ENCODE results near the gene SPIN1. TPM values are rescaled to one million over a fixed set of nuclear protein-coding genes. Genes with fewer than 3 reads are reported as not detected.
A peak's percentile ranks its signal among the peaks of the same experiment; 100 is the strongest.

The SPIN1 gene
- total RNA-seq, 1 experiment from 2014 or later: 105 TPM

DNA sequence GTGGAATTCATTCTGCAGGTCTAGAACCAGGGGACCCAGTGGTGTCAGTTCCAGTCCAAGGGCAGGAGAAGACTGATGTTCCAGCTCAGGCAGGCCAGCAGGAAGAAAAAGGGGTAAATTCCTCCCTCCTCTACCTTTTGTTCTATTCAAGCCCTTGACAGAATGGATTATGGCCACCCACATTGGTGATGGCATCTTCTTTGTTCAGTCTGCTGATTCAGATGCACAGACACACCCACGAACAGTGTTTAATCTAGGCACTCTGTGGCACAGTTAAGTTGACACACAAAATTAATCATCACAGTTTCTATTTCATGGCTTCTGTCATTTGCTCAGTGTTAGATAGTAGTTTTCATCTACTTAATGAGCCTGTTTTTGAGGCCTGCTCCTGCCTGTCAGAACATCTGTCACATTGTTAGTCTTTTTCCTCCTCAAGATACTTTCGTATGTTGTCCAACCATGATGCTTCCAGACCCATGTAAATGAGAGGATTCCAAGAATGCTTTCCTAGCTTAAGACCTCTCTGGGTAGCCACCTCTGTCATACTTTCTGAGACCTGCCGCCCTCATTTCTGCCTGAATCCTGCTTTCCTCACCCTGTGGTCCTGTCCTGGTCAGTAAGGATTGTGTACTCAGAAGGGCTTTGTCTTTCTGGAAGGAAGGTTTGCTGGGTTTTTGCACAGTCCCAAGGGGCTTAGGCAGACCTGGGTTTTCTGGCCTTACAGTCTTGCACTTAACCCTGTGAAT is 72.5 kb downstream of the SPIN1 start:
- peaks cover 34% of the 10 kb centered on the region for H3K36me3 ChIP-seq
- H3K27ac ChIP-seq: peak overlapping the region; percentile 75

DNA sequence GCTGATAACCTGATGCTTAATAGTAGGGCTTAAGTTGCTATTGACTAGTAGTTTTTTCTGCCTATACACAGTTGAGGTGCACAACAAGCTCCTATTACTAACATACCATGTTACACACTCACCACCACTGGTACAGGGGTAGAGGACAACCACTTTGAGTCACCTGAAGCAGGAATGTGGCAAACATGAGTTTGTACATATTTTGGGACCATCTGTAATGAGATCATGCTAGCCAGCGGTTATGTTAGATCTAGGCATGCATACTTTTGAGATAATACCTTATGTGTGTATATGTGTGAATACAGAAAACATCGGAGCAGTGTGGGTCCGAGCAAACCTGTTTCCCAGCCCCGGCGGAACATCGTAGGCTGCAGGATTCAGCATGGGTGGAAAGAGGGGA is 73.9 kb downstream of the SPIN1 start:
- Histone ChIP-seq H3K4me3 (no peak overlapping the region), H3K4me1 (replicated peaks) (peaks cover 59% of the 10 kb centered on the region), H3K27ac (peak overlapping the region; percentile 75), H3K36me3 (peaks cover 24% of the 10 kb centered on the region), H3K9me3 (replicated peaks) (no peaks in the 10 kb centered on the region), H3K27me3 (replicated peaks) (no peaks in the 10 kb centered on the region)
- no peak for DNase-seq (ENCODE audit: low read depth in 1 of 2, low spot score in 2 of 2)

More for the DNA sequence above, 72.5 kb downstream of the SPIN1 start:
- no peak overlapping the region for H3K4me3 ChIP-seq
- no peaks in the 10 kb centered on the region for H3K9me3 ChIP-seq (replicated peaks)
- peak; percentile 85 to 87 for DNase-seq (ENCODE audit: low read depth in 1 of 2, low spot score in 2 of 2)
- peaks cover 59% of the 10 kb centered on the region for H3K4me1 ChIP-seq (replicated peaks)
- no peaks in the 10 kb centered on the region for H3K27me3 ChIP-seq (replicated peaks)

DNA sequence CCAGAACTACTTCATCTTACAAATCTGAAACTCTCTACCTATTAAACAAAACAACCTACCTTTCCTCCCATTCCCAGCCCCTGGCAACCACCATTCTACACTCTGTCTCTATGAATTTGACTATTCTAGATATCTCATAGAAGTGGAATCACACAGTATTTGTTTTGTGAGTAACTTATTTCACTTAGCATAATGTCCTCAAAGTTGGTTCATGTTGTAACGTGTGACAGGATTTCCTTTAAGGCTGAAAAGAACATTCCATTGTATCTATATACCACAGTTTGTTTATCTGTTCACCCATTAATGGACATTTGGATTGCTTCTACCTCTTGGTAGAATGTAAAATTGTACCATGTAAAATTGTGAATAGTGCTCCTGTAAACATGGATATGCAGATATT is 76.6 kb downstream of the SPIN1 start:
- Histone ChIP-seq H3K4me1 (replicated peaks) (peaks cover 42% of the 10 kb centered on the region), H3K4me3 (no peak overlapping the region), H3K36me3 (peaks cover 31% of the 10 kb centered on the region), H3K9me3 (replicated peaks) (no peaks in the 10 kb centered on the region), H3K27me3 (replicated peaks) (no peaks in the 10 kb centered on the region), H3K27ac (no peak overlapping the region)
- DNase-seq (ENCODE audit: low read depth in 1 of 2, low spot score in 2 of 2): no peak

DNA sequence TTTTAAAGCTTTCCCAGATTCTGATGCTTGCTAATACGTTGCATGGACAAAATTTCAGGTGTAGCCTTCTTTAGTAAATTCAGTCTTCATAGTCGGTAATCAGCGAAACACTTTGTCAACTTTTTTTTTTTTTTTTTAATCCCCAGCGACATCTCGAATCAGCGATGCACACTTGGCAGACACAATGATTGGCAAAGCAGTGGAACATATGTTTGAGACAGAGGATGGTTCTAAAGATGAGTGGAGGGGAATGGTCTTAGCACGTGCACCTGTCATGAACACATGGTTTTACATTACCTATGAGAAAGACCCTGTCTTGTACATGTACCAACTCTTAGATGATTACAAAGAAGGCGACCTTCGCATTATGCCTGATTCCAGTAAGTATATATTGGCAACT is 80.0 kb downstream of the SPIN1 start:
- Histone ChIP-seq H3K27ac (no peak overlapping the region), H3K36me3 (peaks cover 33% of the 10 kb centered on the region), H3K27me3 (replicated peaks) (no peaks in the 10 kb centered on the region), H3K9me3 (replicated peaks) (no peaks in the 10 kb centered on the region), H3K4me3 (no peak overlapping the region), H3K4me1 (replicated peaks) (peaks cover 10% of the 10 kb centered on the region)
- no peak for DNase-seq (ENCODE audit: low read depth in 1 of 2, low spot score in 2 of 2)

DNA sequence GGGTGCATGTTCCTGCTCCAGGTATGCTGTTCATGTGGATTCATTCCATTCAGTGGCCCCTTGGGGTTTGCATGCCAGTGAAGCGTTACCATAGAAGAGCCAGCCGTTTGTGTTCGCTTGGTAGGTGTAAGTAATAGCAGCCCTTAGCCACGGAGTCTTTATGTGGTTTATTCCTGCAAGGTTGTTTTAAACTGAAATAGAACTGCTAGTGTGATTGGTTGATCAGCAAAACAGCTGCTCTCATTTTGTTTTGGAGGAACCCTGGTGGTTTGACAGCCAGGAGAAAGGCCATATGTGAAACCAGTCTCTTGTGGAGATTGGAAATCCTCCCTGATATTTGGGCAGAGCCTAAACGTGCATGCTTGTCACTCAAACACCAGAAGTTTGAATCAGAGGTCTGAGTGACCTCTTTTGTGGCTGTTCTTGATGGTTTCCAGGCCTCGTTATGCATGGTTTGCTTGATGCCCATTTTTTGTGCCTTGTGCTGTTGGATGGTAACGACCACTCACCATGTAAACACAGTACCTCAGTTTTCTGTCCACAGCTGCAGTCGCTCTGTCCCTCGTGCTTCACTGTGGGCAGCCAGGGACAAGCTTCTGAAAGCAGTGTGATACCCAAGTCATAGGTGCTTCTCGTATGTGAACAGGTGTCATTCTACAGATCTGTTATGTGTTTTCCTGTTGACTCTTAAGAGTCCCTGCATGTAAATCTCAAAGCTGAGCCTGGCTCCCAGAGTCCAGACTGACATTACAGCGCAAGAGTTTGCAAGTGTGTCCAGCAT is 88.4 kb downstream of the SPIN1 start:
- peak in 1 of 2 experiments; percentile 21 for DNase-seq (ENCODE audit: low read depth in 1 of 2, low spot score in 2 of 2)
- Histone ChIP-seq H3K27ac (peak overlapping the region; percentile 38), H3K4me3 (no peak overlapping the region), H3K27me3 (replicated peaks) (no peaks in the 10 kb centered on the region), H3K4me1 (replicated peaks) (peaks cover 47% of the 10 kb centered on the region), H3K36me3 (peaks cover 23% of the 10 kb centered on the region), H3K9me3 (replicated peaks) (no peaks in the 10 kb centered on the region)

DNA sequence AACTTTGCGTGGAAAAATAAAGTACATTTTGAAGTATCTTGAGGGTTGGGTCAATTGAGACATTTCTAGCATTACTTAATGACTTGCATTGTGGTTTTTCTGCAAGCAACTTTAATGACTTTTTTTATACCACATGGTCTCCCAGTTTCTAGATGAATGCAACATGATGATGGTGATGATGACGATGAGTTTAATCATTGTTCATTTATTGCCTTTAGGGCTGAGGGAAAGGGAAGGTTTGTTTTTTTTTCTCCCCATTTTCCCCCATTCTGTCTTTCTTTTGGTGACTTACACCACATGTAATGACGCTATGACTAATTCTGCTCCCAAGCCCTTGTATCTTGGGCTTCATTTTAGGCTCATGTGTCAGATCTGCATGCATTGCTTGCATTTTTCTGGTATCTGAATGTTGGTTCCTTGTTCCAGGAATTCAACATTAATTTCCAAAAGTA is 89.1 kb downstream of the SPIN1 start:
- peak overlapping the region; percentile 81 for H3K27ac ChIP-seq
- peaks cover 19% of the 10 kb centered on the region for H3K36me3 ChIP-seq
- peak; percentile 62 to 92 for DNase-seq (ENCODE audit: low read depth in 1 of 2, low spot score in 2 of 2)
- H3K27me3 ChIP-seq (replicated peaks): no peaks in the 10 kb centered on the region
- H3K4me3 ChIP-seq: no peak overlapping the region
- H3K9me3 ChIP-seq (replicated peaks): no peaks in the 10 kb centered on the region
- H3K4me1 ChIP-seq (replicated peaks): peaks cover 47% of the 10 kb centered on the region

DNA sequence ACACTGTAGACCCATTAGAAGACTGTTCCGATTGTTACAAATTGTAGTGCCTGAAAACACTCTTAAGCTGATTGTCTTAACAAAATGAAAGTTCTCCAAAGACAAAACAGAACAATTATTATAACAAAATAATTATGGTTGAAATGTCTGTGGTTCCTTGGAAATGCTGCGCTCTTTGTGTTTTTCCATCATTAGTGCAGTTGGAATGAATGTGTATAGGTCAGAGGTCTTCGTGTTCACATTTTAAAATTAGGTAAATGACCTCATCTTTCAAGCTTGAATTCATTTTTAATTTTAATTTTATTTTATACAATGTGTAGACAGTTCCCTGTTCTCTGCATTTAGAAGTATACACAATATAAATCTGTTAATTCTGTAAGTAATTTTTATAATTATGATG is 90.0 kb downstream of the SPIN1 start:
- peak overlapping the region; percentile 81 for H3K27ac ChIP-seq
- H3K27me3 ChIP-seq (replicated peaks): no peaks in the 10 kb centered on the region
- no peaks in the 10 kb centered on the region for H3K9me3 ChIP-seq (replicated peaks)
- H3K4me1 ChIP-seq (replicated peaks): peaks cover 47% of the 10 kb centered on the region
- H3K36me3 ChIP-seq: peaks cover 23% of the 10 kb centered on the region
- H3K4me3 ChIP-seq: no peak overlapping the region
- DNase-seq (ENCODE audit: low read depth in 1 of 2, low spot score in 2 of 2): peak in 1 of 2 experiments; percentile 25

DNA sequence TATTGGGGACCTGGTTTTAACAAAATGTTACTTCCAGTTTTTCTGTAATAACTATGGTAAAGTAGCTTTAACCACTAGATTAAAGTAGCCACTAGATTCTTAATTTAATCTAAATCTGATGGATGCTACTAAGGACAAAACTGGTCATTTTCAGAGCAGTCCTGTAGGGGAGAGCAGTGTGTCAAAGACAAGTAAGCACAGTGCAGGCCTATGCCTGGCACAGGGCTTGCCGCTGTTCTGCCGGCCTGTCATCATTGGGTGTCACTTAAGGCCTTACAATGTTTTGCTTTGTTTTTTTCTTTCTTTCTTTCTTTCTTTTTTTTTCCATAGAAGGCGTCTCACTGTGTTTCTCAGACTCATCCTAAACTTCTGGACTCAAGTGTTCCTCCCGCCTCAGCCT is 93.7 kb downstream of the SPIN1 start:
- H3K27ac ChIP-seq: no peak overlapping the region
- peaks cover 17% of the 10 kb centered on the region for H3K36me3 ChIP-seq
- H3K9me3 ChIP-seq (replicated peaks): no peaks in the 10 kb centered on the region
- H3K4me3 ChIP-seq: no peak overlapping the region
- H3K4me1 ChIP-seq (replicated peaks): peaks cover 27% of the 10 kb centered on the region
- no peak for DNase-seq (ENCODE audit: low read depth in 1 of 2, low spot score in 2 of 2)
- no peaks in the 10 kb centered on the region for H3K27me3 ChIP-seq (replicated peaks)

DNA sequence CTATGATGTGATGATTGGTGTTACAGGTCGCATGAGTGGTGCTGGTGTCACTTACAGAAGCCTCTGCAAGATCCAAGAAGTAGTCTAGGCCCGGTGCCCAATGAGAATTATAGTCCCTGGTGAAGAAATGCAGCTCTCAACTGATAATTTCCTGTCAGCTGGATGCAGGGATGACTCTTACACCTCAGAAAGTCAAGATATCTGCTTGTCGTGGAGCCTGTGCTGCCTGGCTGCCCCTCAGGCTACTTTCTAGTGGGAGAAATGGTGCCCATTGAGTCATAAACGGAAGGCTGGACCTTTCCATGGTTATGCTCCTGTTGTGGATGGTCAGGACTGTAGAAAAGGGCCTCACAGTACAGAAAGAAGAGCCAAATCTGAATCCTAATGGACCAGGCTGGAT is 99.9 kb downstream of the SPIN1 start:
- H3K4me1 ChIP-seq (replicated peaks): no peaks in the 10 kb centered on the region
- no peak overlapping the region for H3K4me3 ChIP-seq
- no peaks in the 10 kb centered on the region for H3K9me3 ChIP-seq (replicated peaks)
- no peak for DNase-seq (ENCODE audit: low read depth in 1 of 2, low spot score in 2 of 2)
- H3K36me3 ChIP-seq: peaks cover 8% of the 10 kb centered on the region
- no peak overlapping the region for H3K27ac ChIP-seq
- no peaks in the 10 kb centered on the region for H3K27me3 ChIP-seq (replicated peaks)

DNA sequence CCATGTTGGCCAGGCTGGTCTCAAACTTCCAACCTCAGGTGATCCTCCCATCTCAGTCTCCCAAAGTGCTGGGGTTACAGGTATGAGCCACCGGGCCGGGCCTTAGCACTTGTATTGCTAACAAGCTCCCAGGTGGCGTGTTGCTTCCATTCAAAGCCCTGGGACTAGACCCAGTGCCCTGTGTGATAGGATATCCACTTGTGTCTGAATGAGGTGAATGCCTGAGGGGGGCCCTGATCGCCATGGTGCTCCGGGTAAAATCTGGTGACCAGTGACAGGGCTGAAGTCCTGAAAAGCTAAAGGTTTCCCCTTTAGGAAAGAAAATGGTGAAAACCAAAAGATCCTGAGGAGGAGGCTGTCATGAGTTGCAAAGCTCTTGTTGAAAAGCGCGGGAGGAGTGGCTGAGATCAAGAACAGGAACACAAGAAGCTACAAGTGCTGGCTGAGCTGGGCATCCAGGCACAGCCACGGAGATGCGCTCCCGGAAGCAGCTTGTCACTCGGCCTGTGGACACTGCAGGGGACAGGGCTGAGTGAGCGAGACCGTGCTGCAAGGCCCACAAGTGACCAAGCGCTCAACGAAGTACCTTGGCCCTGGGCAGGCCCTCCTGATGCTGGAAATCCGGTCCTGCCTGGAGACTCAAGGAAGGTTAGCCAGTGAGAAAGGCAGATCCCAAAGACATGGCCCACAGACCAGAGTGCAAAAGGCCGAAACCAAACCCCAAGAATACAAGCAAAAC is 106.9 kb downstream of the SPIN1 start:
- no peak for DNase-seq (ENCODE audit: low read depth in 1 of 2, low spot score in 2 of 2)
- Histone ChIP-seq H3K4me1 (replicated peaks) (no peaks in the 10 kb centered on the region), H3K27me3 (replicated peaks) (no peaks in the 10 kb centered on the region), H3K27ac (no peak overlapping the region), H3K36me3 (no peaks in the 10 kb centered on the region), H3K4me3 (no peak overlapping the region), H3K9me3 (replicated peaks) (no peaks in the 10 kb centered on the region)

DNA sequence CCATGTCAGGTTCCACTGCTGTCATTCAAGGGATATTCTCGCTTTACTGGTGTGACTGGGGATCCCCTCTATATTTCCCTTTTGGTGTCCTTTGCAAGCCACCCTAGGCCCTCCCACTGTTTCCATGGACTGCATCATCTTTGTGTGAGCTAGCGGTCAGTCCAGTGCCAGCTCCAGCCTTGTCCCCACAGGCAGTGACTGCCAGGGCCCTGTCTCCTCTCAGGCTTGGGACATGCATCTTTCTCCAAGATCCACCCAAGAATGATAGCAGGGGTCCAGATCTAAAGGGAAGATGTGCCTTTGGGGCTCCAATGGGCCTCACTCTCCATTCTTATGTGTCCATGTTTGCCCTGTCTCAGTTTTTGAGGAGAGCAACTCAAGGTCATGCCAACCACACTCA is 109.0 kb downstream of the SPIN1 start:
- no peak overlapping the region for H3K27ac ChIP-seq

DNA sequence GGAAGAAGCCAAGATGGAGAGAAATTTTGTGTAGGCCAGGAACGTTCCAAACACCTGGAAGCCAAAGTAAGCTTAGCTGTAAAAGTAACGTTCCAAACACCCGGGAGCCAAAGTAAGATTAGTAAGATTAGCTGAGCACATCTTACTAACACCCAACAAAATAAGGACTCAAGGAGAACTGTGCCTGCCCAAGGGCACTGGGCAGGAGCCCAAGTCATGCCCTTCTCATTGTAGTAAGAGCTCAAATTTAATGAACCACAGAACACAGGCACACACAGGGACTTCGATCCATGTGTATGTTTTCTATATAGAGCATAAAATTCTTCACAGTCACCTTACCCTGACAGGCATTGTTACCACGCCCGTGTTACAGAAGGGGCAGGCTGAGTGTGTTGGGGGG is 110.6 kb downstream of the SPIN1 start:
- H3K27me3 ChIP-seq (replicated peaks): no peaks in the 10 kb centered on the region
- H3K9me3 ChIP-seq (replicated peaks): no peaks in the 10 kb centered on the region
- H3K36me3 ChIP-seq: no peaks in the 10 kb centered on the region
- no peak overlapping the region for H3K27ac ChIP-seq
- H3K4me1 ChIP-seq (replicated peaks): no peaks in the 10 kb centered on the region
- no peak for DNase-seq (ENCODE audit: low read depth in 1 of 2, low spot score in 2 of 2)
- H3K4me3 ChIP-seq: no peak overlapping the region

More for the DNA sequence above, 109.0 kb downstream of the SPIN1 start:
- DNase-seq (ENCODE audit: low read depth in 1 of 2, low spot score in 2 of 2): no peak
- no peaks in the 10 kb centered on the region for H3K4me1 ChIP-seq (replicated peaks)
- H3K9me3 ChIP-seq (replicated peaks): no peaks in the 10 kb centered on the region
- no peak overlapping the region for H3K4me3 ChIP-seq
- no peaks in the 10 kb centered on the region for H3K36me3 ChIP-seq
- no peaks in the 10 kb centered on the region for H3K27me3 ChIP-seq (replicated peaks)

DNA sequence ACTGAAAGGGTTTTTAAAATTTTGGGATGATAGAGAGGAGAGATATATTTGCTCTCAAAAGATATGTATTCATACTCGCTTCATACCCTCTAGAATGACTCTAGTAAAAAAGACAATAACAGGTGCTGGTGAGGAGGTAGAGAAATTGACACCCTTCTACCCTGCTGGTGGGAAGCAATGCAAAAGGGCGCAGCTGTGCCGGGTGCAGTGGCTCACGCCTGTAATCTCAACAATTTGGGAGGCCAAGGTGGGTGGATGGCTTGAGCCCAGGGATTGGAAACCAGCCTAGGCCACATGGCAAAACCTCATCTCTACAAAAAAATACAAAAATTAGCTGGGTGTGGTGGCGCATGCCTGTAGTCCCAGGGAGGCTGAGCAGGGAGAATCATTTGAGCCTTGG is 112.8 kb downstream of the SPIN1 start:
- Histone ChIP-seq H3K36me3 (no peaks in the 10 kb centered on the region), H3K9me3 (replicated peaks) (no peaks in the 10 kb centered on the region), H3K4me3 (no peak overlapping the region), H3K27me3 (replicated peaks) (no peaks in the 10 kb centered on the region), H3K27ac (no peak overlapping the region), H3K4me1 (replicated peaks) (no peaks in the 10 kb centered on the region)
- DNase-seq (ENCODE audit: low read depth in 1 of 2, low spot score in 2 of 2): no peak

Measured in SJSA1 (cell line).